ENCODE results near the gene SCGB1D4. TPM values are rescaled to one million over a fixed set of nuclear protein-coding genes. Genes with fewer than 3 reads are reported as not detected.

Gene SCGB1D4
- total RNA-seq, 1 experiment from 2014 or later, result not detected

DNA sequence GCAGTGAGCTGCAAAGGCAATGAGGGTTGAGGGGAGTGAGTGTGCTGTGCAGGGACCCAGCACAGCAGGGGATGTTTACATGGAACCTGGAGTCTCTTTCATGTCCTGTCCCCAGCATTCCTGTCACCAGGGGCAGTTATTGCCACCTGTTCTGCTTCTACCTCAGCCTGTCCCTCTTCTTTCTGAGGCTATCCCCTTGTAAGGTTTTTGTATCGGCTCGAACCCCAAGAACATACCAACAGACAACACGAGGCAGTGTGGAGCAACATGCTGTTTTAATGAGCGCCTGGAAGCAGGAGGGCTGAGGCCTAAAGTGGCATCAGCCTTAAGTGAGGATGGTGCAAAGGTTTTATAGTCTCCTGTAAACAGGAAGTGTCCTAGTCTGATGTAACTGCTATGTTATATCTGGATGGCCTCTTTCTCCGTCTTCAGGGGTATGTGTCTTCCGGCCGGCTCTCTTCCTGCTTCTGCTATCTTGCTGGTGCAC is 25.0 kb downstream of the SCGB1D4 start:
- H3K23me2 ChIP-seq (ENCODE audit: insufficient read length, low read depth, low read length, poor library complexity, severe bottlenecking), result peaks cover 2% of the 10 kb centered on the region
- H2BK5ac ChIP-seq (ENCODE audit: insufficient read length, low read length), result no peak overlapping the region
- peak; percentile 35 for DNase-seq
- H3K56ac ChIP-seq (ENCODE audit: insufficient read length, low read depth, low read length), result no peak overlapping the region
- TF ChIP-seq CTCF (conservative IDR thresholded peaks at IDR 0.05), result no peak; the same call in 2 of the 3 replicates
- no peak overlapping the region for H3K23ac ChIP-seq (ENCODE audit: insufficient read length, low read depth, low read length)
- H2AFZ ChIP-seq (ENCODE audit: low read length), result no peak overlapping the region
- no peak overlapping the region for H2BK12ac ChIP-seq (ENCODE audit: insufficient read length, low read depth, low read length)
- no peak overlapping the region for H4K5ac ChIP-seq (ENCODE audit: insufficient read length, low read depth, low read length)
- no peaks in the 10 kb centered on the region for H3K79me2 ChIP-seq (ENCODE audit: insufficient read depth, low read length)
- Mint-ChIP-seq H3K36me3 (ENCODE audit: insufficient read depth in 1 of 3, low read depth in 3 of 3) (no peaks in the 10 kb centered on the region; a peak in 1 of 7 replicates), H3K4me1 (no peaks in the 10 kb centered on the region), H3K27me3 (ENCODE audit: low read depth) (peaks cover 3% of the 10 kb centered on the region), H3K4me3 (no peak overlapping the region), H3K9me3 (peaks cover 6 to 15% of the 10 kb centered on the region in 2 experiments), H3K27ac (peak overlapping the region in 1 of 3 experiments; percentile 21; a peak in 2 of 7 replicates)
- no CpG with 5 or more reads among the region's 7 CpGs for WGBS (ENCODE audit: extremely low coverage, insufficient read length, low lambda C conversion rate)
- no peaks in the 10 kb centered on the region; the same call in 1 of the 2 replicates for H3K27me3 ChIP-seq (ENCODE audit: insufficient read depth, low read length)
- no peak overlapping the region for H2BK20ac ChIP-seq (ENCODE audit: low read depth, low read length, poor library complexity, severe bottlenecking)
- H4K91ac ChIP-seq (ENCODE audit: insufficient read length, low read depth, low read length), result no peak overlapping the region
- no peak overlapping the region for H2BK120ac ChIP-seq (ENCODE audit: low read depth, low read length, poor library complexity, severe bottlenecking)
- no peaks in the 10 kb centered on the region for H3K9me3 ChIP-seq (ENCODE audit: control insufficient read depth, low read depth, low read length)
- H3K27ac ChIP-seq (ENCODE audit: insufficient read length, low read depth, low read length), result no peak overlapping the region
- no peak overlapping the region for H2AK5ac ChIP-seq (ENCODE audit: insufficient read length, low read length)
- no peak overlapping the region for H3K18ac ChIP-seq (ENCODE audit: insufficient read length, low read depth, low read length)
- no peak overlapping the region for H2BK15ac ChIP-seq (ENCODE audit: low read depth, low read length)
- no peak overlapping the region for H3K4me2 ChIP-seq (ENCODE audit: insufficient read depth, insufficient read length, low read length)
- no peak overlapping the region for H3T11ph ChIP-seq (ENCODE audit: low read length)
- 0 out of 2 replicates have a peak overlapping the region, but pooled peaks have one; percentile 58 for H3K14ac ChIP-seq (ENCODE audit: insufficient read depth, low read length)
- H3K4me1 ChIP-seq (ENCODE audit: insufficient read depth, low read length), result no peaks in the 10 kb centered on the region
- H3K9ac ChIP-seq (ENCODE audit: extremely low read depth, insufficient read length, low read length), result no peak overlapping the region
- H3K4ac ChIP-seq (ENCODE audit: low read depth, low read length), result no peak overlapping the region
- H4K8ac ChIP-seq (replicated peaks; ENCODE audit: insufficient read length, low read depth, low read length), result no peak overlapping the region
- no peaks in the 10 kb centered on the region for H3K79me1 ChIP-seq (ENCODE audit: insufficient read depth, low read depth, low read length, poor library complexity, severe bottlenecking)
- H4K20me1 ChIP-seq (ENCODE audit: control insufficient read depth, insufficient read depth, insufficient read length), result no peaks in the 10 kb centered on the region

Measured in H9 (cell line).